WTC11 (cell line): Measurements from ENCODE around the gene TCP11. TPM values are rescaled to one million over a fixed set of nuclear protein-coding genes. Genes with fewer than 3 reads are reported as not detected.

Source experiments
- ATAC-seq: fragments of 200-7000 bp; cut with Tn5 transposase; 2 replicates; pipeline ENCODE4 v1.10.0; 2021; ENCODE audit warnings: mild to moderate bottlenecking, moderate library complexity
- CTCF ChIA-PET: fragments of 300-600 bp; sonication (Branson Sonifier 250); formaldehyde crosslinking; loops from one replicate; lab custom pipeline; 2021; ENCODE audit warnings: antibody characterized with exemption; lab: Charles Lee
- POLR2A ChIA-PET: fragments of 350-600 bp; sonication (Branson Sonifier 250); formaldehyde crosslinking; loops from one replicate; lab custom pipeline; 2021; ENCODE audit warnings: antibody characterized with exemption; lab: Charles Lee
- DNase-seq: peaks from one replicate; pipeline ENCODE4 v3.0.0; 2021; ENCODE audit warnings: low spot score
- H3K27ac Mint-ChIP-seq: 2 replicates; pipeline ENCODE4 v1.8.0; 2021; ENCODE audit warnings: mixed read lengths
- H3K27me3 Mint-ChIP-seq: 2 replicates; pipeline ENCODE4 v1.8.0; 2021; ENCODE audit warnings: low read depth, mild to moderate bottlenecking, moderate library complexity, mixed read lengths
- H3K36me3 Mint-ChIP-seq: 2 replicates; pipeline ENCODE4 v1.8.0; 2021; ENCODE audit warnings: mixed read lengths
- H3K4me1 Mint-ChIP-seq: 2 replicates; pipeline ENCODE4 v1.8.0; 2022; ENCODE audit warnings: mixed read lengths
- H3K4me3 Mint-ChIP-seq: 2 replicates; pipeline ENCODE4 v1.8.0; 2021; ENCODE audit warnings: mild to moderate bottlenecking, moderate library complexity, mixed read lengths
- H3K9me3 Mint-ChIP-seq: 2 replicates; pipeline ENCODE4 v1.8.0; 2021; ENCODE audit warnings: mixed read lengths
- ERG ChIP-seq: fragments of 250-450 bp; sonication (Bioruptor Pico); IDR thresholded peaks from 2 replicates; pipeline ENCODE4 v1.8.0; 2021; ENCODE audit warnings: mild to moderate bottlenecking
- FOXK1 ChIP-seq: sonication (generic); formaldehyde crosslinking; IDR thresholded peaks from 2 replicates; pipeline ENCODE4 v1.8.0; 2022; ENCODE audit warnings: mild to moderate bottlenecking, moderate library complexity, missing genetic modification reagents
- GRHL2 ChIP-seq: fragments of 250-450 bp; sonication (Bioruptor Pico); IDR thresholded peaks from 2 replicates; pipeline ENCODE4 v1.8.0; 2022; ENCODE audit warnings: mild to moderate bottlenecking, moderate library complexity; ENCODE audit not compliant: insufficient replicate concordance, severe bottlenecking
- JUN ChIP-seq: sonication (generic); formaldehyde crosslinking; IDR thresholded peaks from 2 replicates; pipeline ENCODE4 v1.8.0; 2023; ENCODE audit warnings: mild to moderate bottlenecking, missing genetic modification reagents
- KAT7 ChIP-seq: sonication (generic); formaldehyde crosslinking; IDR thresholded peaks from 2 replicates; pipeline ENCODE4 v1.8.1; 2023; ENCODE audit warnings: missing genetic modification reagents, mild to moderate bottlenecking, borderline replicate concordance
- NR3C1 ChIP-seq: sonication (generic); formaldehyde crosslinking; conservative IDR thresholded peaks from 2 replicates; pipeline ENCODE4 v1.8.1; 2023; ENCODE audit warnings: low read depth, mild to moderate bottlenecking, missing genetic modification reagents
- PRRX2 ChIP-seq: fragments of 250-450 bp; sonication (Bioruptor Pico); IDR thresholded peaks from 2 replicates; pipeline ENCODE4 v1.8.0; 2021; ENCODE audit warnings: mild to moderate bottlenecking
- RORB ChIP-seq: fragments of 250-450 bp; sonication (Bioruptor Pico); IDR thresholded peaks from 2 replicates; pipeline ENCODE4 v1.9.0; 2021; ENCODE audit warnings: mild to moderate bottlenecking
- SOX15 ChIP-seq: fragments of 250-450 bp; sonication (Bioruptor Pico); IDR thresholded peaks from 2 replicates; pipeline ENCODE4 v1.9.0; 2021; ENCODE audit warnings: mild to moderate bottlenecking
- ZNF317 ChIP-seq: sonication (generic); formaldehyde crosslinking; IDR thresholded peaks from 2 replicates; pipeline ENCODE4 v1.8.1; 2023; ENCODE audit warnings: low read depth, mild to moderate bottlenecking, moderate library complexity, missing genetic modification reagents, borderline replicate concordance
- ZSCAN18 ChIP-seq: fragments of 250-450 bp; sonication (Bioruptor Pico); IDR thresholded peaks from 2 replicates; pipeline ENCODE4 v2.1.2; 2022; ENCODE audit warnings: mild to moderate bottlenecking, moderate library complexity
- total RNA-seq: library from RNA; stranded (reverse); gene quantifications from 3 replicates; pipeline ENCODE4 v1.2.3, GENCODE V29; 2021
- TF ChIP-seq, protein P1 (sequence below): sonication (generic); formaldehyde crosslinking; IDR thresholded peaks from 2 replicates; pipeline ENCODE4 v1.8.0; 2022; ENCODE audit warnings: missing genetic modification reagents
- TF ChIP-seq, protein P2 (sequence below): sonication (generic); formaldehyde crosslinking; IDR thresholded peaks from 2 replicates; pipeline ENCODE4 v1.8.1; 2022; ENCODE audit warnings: mild to moderate bottlenecking, moderate library complexity, missing genetic modification reagents

The TCP11 gene
- total RNA-seq, 1 experiment from 2014 or later, result not detected

GRCh38 chr6:35071347-35071994, 69.7 kb downstream of the TCP11 start:
- no peaks in the 10 kb centered on the region for H3K27me3 Mint-ChIP-seq
- peak overlapping the region; percentile 53 for H3K27ac Mint-ChIP-seq
- POLR2A ChIA-PET, result interaction anchor here (0.7 kb wide), 1 partner anchor 21 kb away, joined by 3 read pairs; no protein-coding TSS in a partner anchor

DNA sequence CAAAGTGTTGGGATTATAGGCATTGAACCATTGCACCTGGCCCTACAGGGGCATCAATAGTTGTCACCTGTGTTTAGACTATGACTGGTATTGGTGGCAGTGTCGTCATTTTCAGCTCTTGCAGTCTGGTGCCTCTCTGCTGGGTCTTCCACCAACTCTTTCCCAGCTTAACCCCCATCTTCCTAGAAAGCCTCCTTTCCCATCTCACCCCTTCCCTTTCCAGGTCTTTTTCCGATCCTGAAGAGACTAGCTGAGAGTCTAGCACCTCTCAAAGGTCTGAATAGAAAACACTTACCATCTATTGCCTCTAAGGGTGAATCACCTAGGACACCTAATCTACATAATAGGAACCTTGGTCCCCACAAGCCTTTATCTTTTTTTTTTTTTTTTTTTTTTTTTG, 71.0 kb downstream of the TCP11 start:
- ATAC-seq (no peak; the same call in 1 of the 2 replicates), DNase-seq (no peak)
- Mint-ChIP-seq H3K4me1 (peaks cover 37% of the 10 kb centered on the region), H3K36me3 (peaks cover 7% of the 10 kb centered on the region), H3K27ac (no peak overlapping the region; the same call in 1 of the 2 replicates), H3K27me3 (no peaks in the 10 kb centered on the region), H3K4me3 (no peak overlapping the region), H3K9me3 (no peaks in the 10 kb centered on the region)
- CTCF ChIA-PET, result interaction anchor here (0.6 to 2.6 kb wide), 7 partner anchors 21 to 1054 kb away, joined by 3 to 11 read pairs (median 4); no protein-coding TSS in a partner anchor
- TF ChIP-seq, protein P1, sequence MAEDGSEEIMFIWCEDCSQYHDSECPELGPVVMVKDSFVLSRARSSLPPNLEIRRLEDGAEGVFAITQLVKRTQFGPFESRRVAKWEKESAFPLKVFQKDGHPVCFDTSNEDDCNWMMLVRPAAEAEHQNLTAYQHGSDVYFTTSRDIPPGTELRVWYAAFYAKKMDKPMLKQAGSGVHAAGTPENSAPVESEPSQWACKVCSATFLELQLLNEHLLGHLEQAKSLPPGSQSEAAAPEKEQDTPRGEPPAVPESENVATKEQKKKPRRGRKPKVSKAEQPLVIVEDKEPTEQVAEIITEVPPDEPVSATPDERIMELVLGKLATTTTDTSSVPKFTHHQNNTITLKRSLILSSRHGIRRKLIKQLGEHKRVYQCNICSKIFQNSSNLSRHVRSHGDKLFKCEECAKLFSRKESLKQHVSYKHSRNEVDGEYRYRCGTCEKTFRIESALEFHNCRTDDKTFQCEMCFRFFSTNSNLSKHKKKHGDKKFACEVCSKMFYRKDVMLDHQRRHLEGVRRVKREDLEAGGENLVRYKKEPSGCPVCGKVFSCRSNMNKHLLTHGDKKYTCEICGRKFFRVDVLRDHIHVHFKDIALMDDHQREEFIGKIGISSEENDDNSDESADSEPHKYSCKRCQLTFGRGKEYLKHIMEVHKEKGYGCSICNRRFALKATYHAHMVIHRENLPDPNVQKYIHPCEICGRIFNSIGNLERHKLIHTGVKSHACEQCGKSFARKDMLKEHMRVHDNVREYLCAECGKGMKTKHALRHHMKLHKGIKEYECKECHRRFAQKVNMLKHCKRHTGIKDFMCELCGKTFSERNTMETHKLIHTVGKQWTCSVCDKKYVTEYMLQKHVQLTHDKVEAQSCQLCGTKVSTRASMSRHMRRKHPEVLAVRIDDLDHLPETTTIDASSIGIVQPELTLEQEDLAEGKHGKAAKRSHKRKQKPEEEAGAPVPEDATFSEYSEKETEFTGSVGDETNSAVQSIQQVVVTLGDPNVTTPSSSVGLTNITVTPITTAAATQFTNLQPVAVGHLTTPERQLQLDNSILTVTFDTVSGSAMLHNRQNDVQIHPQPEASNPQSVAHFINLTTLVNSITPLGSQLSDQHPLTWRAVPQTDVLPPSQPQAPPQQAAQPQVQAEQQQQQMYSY (CRISPR knock-in tag), result peak; percentile 52
- no peak for TF ChIP-seq NR3C1
- no peak for TF ChIP-seq GRHL2
- TF ChIP-seq, protein P2, sequence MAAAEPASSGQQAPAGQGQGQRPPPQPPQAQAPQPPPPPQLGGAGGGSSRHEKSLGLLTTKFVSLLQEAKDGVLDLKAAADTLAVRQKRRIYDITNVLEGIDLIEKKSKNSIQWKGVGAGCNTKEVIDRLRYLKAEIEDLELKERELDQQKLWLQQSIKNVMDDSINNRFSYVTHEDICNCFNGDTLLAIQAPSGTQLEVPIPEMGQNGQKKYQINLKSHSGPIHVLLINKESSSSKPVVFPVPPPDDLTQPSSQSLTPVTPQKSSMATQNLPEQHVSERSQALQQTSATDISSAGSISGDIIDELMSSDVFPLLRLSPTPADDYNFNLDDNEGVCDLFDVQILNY (CRISPR knock-in tag), result no peak
- no peak for TF ChIP-seq ZSCAN18 (CRISPR knock-in tag)
- TF ChIP-seq KAT7, result no peak
- POLR2A ChIA-PET, result no interaction called here

More at GRCh38 chr6:35071347-35071994, 69.7 kb downstream of the TCP11 start:
- Mint-ChIP-seq H3K4me1 (peaks cover 37% of the 10 kb centered on the region), H3K36me3 (peaks cover 4% of the 10 kb centered on the region; the same call in 1 of the 2 replicates), H3K4me3 (no peak overlapping the region), H3K9me3 (no peaks in the 10 kb centered on the region)
- ATAC-seq, result peak; percentile 83
- CTCF ChIA-PET, result interaction anchor here (0.7 to 1.1 kb wide), 2 partner anchors 24 to 45 kb away, joined by 3 to 4 read pairs; no protein-coding TSS in a partner anchor
- DNase-seq, result peak; percentile 31
- TF ChIP-seq JUN (CRISPR knock-in tag) (no peak), ZNF317 (no peak), SOX15 (CRISPR knock-in tag) (no peak), RORB (CRISPR knock-in tag) (no peak), PRRX2 (no peak), FOXK1 (0 out of 2 replicates have a peak, but pooled peaks have one; percentile 11)

- Mint-ChIP-seq H3K9me3 (no peaks in the 10 kb centered on the region), H3K27ac (no peak overlapping the region), H3K4me1 (peaks cover 37% of the 10 kb centered on the region), H3K4me3 (no peak overlapping the region), H3K36me3 (peaks cover 7% of the 10 kb centered on the region)
- ChIA-PET CTCF (interaction anchor here (0.7 to 2.6 kb wide), 6 partner anchors 18 to 172 kb away, joined by 3 to 11 read pairs (median 4); no protein-coding TSS in a partner anchor), POLR2A (no interaction called here)
- no peak for DNase-seq
- ATAC-seq, result no peak
- no peak for TF ChIP-seq ERG (CRISPR knock-in tag)
- TF ChIP-seq, all 79 proteins: peak for 0
- H3K27me3 Mint-ChIP-seq, result no peaks in the 10 kb centered on the region
These were observed 71.9 kb downstream of the TCP11 start for GRCh38 chr6:35069262-35069661.
